ENCODE data around the gene WDR86.

The WDR86 gene

DNA sequence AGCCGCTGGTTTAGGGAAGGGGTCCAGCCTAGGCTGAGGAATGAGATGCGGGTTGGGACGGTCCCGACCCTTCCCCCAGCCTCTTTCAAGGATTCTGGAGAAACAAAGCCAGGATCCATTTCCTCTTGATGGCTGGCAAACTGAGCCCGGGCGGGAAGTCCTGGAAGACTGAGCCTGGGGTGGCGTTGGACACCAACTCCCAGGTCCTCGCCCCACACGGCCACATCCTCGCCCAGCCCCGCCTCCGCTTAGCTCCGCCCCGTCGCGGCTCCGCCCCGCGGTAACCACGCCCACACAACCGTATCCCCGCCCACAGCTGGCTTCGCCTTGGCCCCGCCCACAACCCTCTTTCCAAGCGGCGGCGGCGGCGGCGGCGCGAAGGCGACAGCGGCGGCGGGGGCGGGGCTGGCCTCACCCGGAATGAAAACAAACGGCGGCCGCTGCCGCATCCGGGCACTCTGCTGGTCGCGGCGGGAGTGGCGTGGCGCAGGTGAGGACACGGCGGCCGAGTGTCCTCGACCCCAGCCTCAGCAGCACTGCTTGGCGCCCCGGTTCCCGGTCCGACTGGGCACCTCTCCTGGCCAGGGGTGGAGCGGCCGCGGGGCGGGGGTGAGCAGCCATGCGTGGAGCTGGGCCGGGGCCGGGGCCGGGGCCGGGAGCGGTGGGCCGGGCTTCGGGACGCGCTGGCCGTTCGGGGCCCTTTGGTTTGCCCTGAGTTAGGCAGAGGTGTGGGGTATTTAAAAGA lies 68.3 kb downstream of the WDR86 start, which contains the start of gene NUB1:
NUB1 (plus strand) TSS at position 456 of the 745 bp plus-strand sequence. CDS start 3,538 bp downstream, outside the sequence.
- peaks cover 21 to 24% of the 10 kb centered on the region in 2 donors for H3K4me1 Mint-ChIP-seq (ENCODE audit: low read depth in 2 of 2)
- H3K36me3 Mint-ChIP-seq (ENCODE audit: insufficient read depth) = peaks cover 42% of the 10 kb centered on the region

GRCh38 chr7:151340794-151341356 lies 69.0 kb downstream of the WDR86 start:
- Mint-ChIP-seq H3K36me3 (ENCODE audit: insufficient read depth) (peaks cover 36% of the 10 kb centered on the region), H3K27me3 (no peaks in the 10 kb centered on the region), H3K4me1 (ENCODE audit: low read depth in 2 of 2) (peaks cover 21 to 24% of the 10 kb centered on the region in 2 donors), H3K9me3 (no peaks in the 10 kb centered on the region), H3K27ac (peak overlapping the region; percentile 69 to 89), H3K4me3 (peak overlapping the region; percentile 76 to 88)
- no peak for DNase-seq
- no peak for ATAC-seq (replicated peaks)

More for the DNA sequence above, 68.3 kb downstream of the WDR86 start, which contains the start of gene NUB1:
- H3K27ac Mint-ChIP-seq = peak within 1 kb of the TSS; percentile 69 to 89
- peak within 1 kb of the TSS; percentile 76 to 88 for H3K4me3 Mint-ChIP-seq
- H3K27me3 Mint-ChIP-seq = no peaks in the 10 kb centered on the region
- peak; percentile 80 for ATAC-seq (replicated peaks)
- peak; percentile 92 to 98 (median 97) for DNase-seq
- no peaks in the 10 kb centered on the region for H3K9me3 Mint-ChIP-seq

DNA sequence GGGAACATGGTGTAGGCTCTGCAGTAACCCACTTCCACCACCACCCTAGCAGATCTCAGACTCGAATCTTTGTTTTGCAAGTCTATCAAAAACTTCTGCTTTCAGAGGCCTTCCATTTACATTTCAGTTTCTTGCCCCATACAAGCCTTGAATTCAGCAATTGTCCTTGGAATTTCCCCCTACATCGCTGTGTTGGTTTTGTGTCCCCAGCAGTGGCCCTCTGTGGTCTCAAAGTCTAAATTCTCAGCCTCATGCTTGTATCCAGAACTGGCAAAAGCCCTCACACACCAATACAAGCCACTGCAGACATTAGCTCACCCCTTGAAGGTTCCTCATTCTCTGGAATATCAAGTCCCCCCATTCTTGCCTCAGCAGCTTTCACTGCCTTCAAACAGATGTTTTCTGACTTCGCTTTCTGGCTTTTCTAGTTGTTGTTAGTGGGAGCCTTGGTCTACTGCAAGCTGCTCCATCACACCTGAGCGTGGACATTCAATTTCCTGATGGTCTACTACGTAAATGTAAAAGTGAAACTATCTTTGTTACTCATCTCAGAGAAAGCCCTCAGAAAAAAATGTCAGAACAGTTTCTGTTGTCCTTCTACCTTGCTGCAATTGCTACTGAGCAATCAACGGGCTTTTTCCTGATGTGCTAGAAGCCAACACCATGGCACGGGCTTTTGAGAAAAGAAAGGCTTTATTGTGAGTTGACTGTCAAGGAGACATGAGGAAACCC lies 70.0 kb downstream of the WDR86 start:
- peaks cover 21 to 24% of the 10 kb centered on the region in 2 donors for H3K4me1 Mint-ChIP-seq (ENCODE audit: low read depth in 2 of 2)

GRCh38 chr7:151338809-151339208 lies 71.0 kb downstream of the WDR86 start:
- H3K27me3 Mint-ChIP-seq = no peaks in the 10 kb centered on the region
- no peak for DNase-seq
- no peak for ATAC-seq (replicated peaks)
- no peak overlapping the region for H3K4me3 Mint-ChIP-seq
- H3K36me3 Mint-ChIP-seq (ENCODE audit: insufficient read depth) = peaks cover 22% of the 10 kb centered on the region
- peaks cover 21 to 24% of the 10 kb centered on the region in 2 donors for H3K4me1 Mint-ChIP-seq (ENCODE audit: low read depth in 2 of 2)
- no peaks in the 10 kb centered on the region for H3K9me3 Mint-ChIP-seq
- peak overlapping the region in 1 of 2 donors; percentile 89 for H3K27ac Mint-ChIP-seq

More for the DNA sequence above, 70.0 kb downstream of the WDR86 start:
- peak overlapping the region; percentile 76 to 88 for H3K4me3 Mint-ChIP-seq
- peak overlapping the region; percentile 73 to 89 for H3K27ac Mint-ChIP-seq
- H3K27me3 Mint-ChIP-seq = no peaks in the 10 kb centered on the region
- no peaks in the 10 kb centered on the region for H3K9me3 Mint-ChIP-seq
- no peak for DNase-seq
- peak; percentile 17 for ATAC-seq (replicated peaks)
- H3K36me3 Mint-ChIP-seq (ENCODE audit: insufficient read depth) = peaks cover 27% of the 10 kb centered on the region

- ATAC-seq (replicated peaks) (no peak), DNase-seq (no peak)
- Mint-ChIP-seq H3K4me1 (ENCODE audit: low read depth in 2 of 2) (peaks cover 15% of the 10 kb centered on the region in 2 donors), H3K36me3 (ENCODE audit: insufficient read depth) (peaks cover 17% of the 10 kb centered on the region), H3K4me3 (no peak overlapping the region), H3K27me3 (peaks cover 0 to 5% of the 10 kb centered on the region in 2 donors), H3K27ac (no peak overlapping the region), H3K9me3 (no peaks in the 10 kb centered on the region)
Observed at GRCh38 chr7:151337346-151337745, 72.5 kb downstream of the WDR86 start.

DNA sequence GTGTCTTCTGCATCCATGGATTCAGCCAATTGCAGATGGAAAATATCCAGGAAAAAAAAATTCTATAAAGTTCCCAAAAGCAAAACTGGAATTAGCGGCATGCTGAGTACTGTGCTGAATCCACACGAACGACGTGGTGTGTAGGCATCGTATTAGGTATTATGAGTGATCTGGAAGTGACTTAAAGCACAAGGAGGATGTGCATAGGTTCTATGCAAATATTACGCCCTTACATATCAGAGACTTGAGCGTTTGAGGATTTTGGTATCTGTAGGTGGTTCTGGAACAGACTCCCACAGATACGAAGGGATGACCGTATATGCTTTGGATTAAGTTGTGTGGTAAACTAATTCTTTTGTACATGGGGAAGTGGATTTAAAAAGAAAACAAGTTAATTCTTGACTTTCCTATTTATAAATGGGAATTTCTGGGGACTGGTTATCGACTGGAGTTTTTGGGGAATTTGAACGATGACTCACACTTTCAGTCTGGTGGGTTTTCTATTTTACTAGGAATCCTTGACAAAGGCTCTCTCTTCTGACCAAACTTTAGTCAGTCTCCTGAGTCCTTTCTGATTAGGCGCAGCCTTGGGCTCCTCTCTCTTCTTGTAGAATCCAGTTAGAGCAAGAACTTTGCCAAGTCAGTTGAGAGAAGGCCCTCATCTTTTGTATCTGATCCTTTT lies 73.7 kb downstream of the WDR86 start:
- Mint-ChIP-seq H3K36me3 (ENCODE audit: insufficient read depth) (peaks cover 9% of the 10 kb centered on the region), H3K27me3 (peaks cover 0 to 5% of the 10 kb centered on the region in 2 donors), H3K9me3 (no peaks in the 10 kb centered on the region), H3K4me3 (no peak overlapping the region), H3K4me1 (ENCODE audit: low read depth in 2 of 2) (peaks cover 15% of the 10 kb centered on the region in 2 donors), H3K27ac (no peak overlapping the region)
- no peak for DNase-seq
- ATAC-seq (replicated peaks) = no peak

- Mint-ChIP-seq H3K27ac (no peak overlapping the region), H3K9me3 (no peaks in the 10 kb centered on the region), H3K27me3 (peaks cover 0 to 5% of the 10 kb centered on the region in 2 donors), H3K4me1 (ENCODE audit: low read depth in 2 of 2) (peaks cover under 1% of the 10 kb centered on the region in 2 donors), H3K36me3 (ENCODE audit: insufficient read depth) (peaks cover 4% of the 10 kb centered on the region), H3K4me3 (no peak overlapping the region)
- ATAC-seq (replicated peaks) (no peak), DNase-seq (no peak)
Observed at GRCh38 chr7:151334628-151335027, 75.2 kb downstream of the WDR86 start.

All from effector memory CD8-positive, alpha-beta T cell (primary cell).